ENCODE data around the gene RIMS3.

GRCh38 chr1:40687059-40687458 is 21.6 kb upstream of the RIMS3 start:
- TF ChIP-seq CTCF (conservative IDR thresholded peaks at IDR 0.05; ENCODE audit: low read length) = no peak
- no peak for TF ChIP-seq EZH2phosphoT487 (IDR thresholded peaks at IDR 0.05; ENCODE audit: borderline replicate concordance)
